Measurements from ENCODE around the gene RTN3.

GRCh38 chr11:63652671-63653070 lies 28.6 kb upstream of the RTN3 start:
- no peak for TF ChIP-seq CTCF (conservative IDR thresholded peaks at IDR 0.05; ENCODE audit: low read length)
- TF ChIP-seq EZH2phosphoT487 (IDR thresholded peaks at IDR 0.05; ENCODE audit: borderline replicate concordance, low read depth, low read length) = no peak

Data from OCI-LY7 (cell line).